Caco-2 (cell line): ENCODE results near the gene PRKAG2. TPM values are rescaled to one million over a fixed set of nuclear protein-coding genes. Genes with fewer than 3 reads are reported as not detected.

ENCODE experiments used
- BruUV-seq: library from RNA; stranded (reverse); fragments of 400-500 nt; replicated peaks from 2 replicates; lab custom pipeline; 2021; lab: Mats Ljungman, UMichigan
- CTCF ChIA-PET: fragments of 300-600 bp; sonication (Branson Sonifier 250); formaldehyde crosslinking; loops from one replicate; lab custom pipeline; 2022; ENCODE audit warnings: antibody characterized with exemption; lab: Charles Lee
- POLR2A ChIA-PET: fragments of 300-600 bp; sonication (Branson Sonifier 250); formaldehyde crosslinking; loops from one replicate; lab custom pipeline; 2022; ENCODE audit warnings: antibody characterized with exemption; lab: Charles Lee
- DNase-seq, 2 experiments: peaks; one replicate each; pipeline versions ENCODE4 v3.0.0 to v3.0.0-alpha.2; 2020 to 2022
- H3K27me3 ChIP-seq: replicated peaks from 2 replicates; pipeline ENCODE4 v1.6.0; 2011; ENCODE audit warnings: low read length; ENCODE audit not compliant: control insufficient read depth, insufficient read depth
- H3K36me3 ChIP-seq: 2 replicates; pipeline ENCODE4 v1.5.1; 2011; ENCODE audit warnings: low read length; ENCODE audit not compliant: control insufficient read depth, insufficient read depth
- H3K4me1 ChIP-seq: fragments of 250-450 bp; sonication (Bioruptor Pico); 2 replicates; pipeline ENCODE4 v1.5.1; 2020; ENCODE audit warnings: mild to moderate bottlenecking
- H3K4me3 ChIP-seq: 2 replicates; pipeline ENCODE4 v1.5.1; 2011; ENCODE audit warnings: low read depth, mild to moderate bottlenecking, control low read depth, low read length
- H3K9me3 ChIP-seq: fragments of 250-450 bp; sonication (Bioruptor Pico); 2 replicates; pipeline ENCODE4 v1.5.1; 2020; ENCODE audit warnings: mild to moderate bottlenecking, moderate library complexity
- H3K27ac Mint-ChIP-seq: one replicate; pipeline ENCODE4 v1.8.0; 2022; ENCODE audit warnings: mixed read lengths; ENCODE audit not compliant: unreplicated experiment
- H3K27me3 Mint-ChIP-seq: one replicate; pipeline ENCODE4 v1.8.0; 2022; ENCODE audit warnings: mixed read lengths; ENCODE audit not compliant: insufficient read depth, unreplicated experiment
- H3K36me3 Mint-ChIP-seq: one replicate; pipeline ENCODE4 v1.8.0; 2022; ENCODE audit warnings: mild to moderate bottlenecking, mixed read lengths; ENCODE audit not compliant: insufficient read depth, unreplicated experiment
- H3K4me1 Mint-ChIP-seq: one replicate; pipeline ENCODE4 v1.8.0; 2022; ENCODE audit warnings: low read depth, mixed read lengths; ENCODE audit not compliant: unreplicated experiment
- H3K4me3 Mint-ChIP-seq: one replicate; pipeline ENCODE4 v1.8.0; 2022; ENCODE audit warnings: mild to moderate bottlenecking, moderate library complexity, mixed read lengths; ENCODE audit not compliant: unreplicated experiment
- H3K9me3 Mint-ChIP-seq: one replicate; pipeline ENCODE4 v1.8.0; 2022; ENCODE audit warnings: mixed read lengths; ENCODE audit not compliant: unreplicated experiment
- CTCF ChIP-seq, 2 experiments: fragments of 200-600 bp in 1 of 2; IDR thresholded peaks; 1 replicate in 1 of 2; 2 replicates in 1 of 2; pipeline versions ENCODE4 v1.5.1 to v1.8.0; 2011 to 2022; ENCODE audit warnings: antibody characterized with exemption in 1 of 2, control low read depth in 1 of 2, inconsistent platforms in 1 of 2, low read depth in 1 of 2, low read length in 1 of 2, mild to moderate bottlenecking in 1 of 2, moderate library complexity in 1 of 2; ENCODE audit not compliant: insufficient read depth in 1 of 2, severe bottlenecking in 1 of 2, unreplicated experiment in 1 of 2
- intact Hi-C: fragments of 100-400 bp; cut with micrococcal nuclease; formaldehyde crosslinking; loops from one replicate; pipeline ENCODE4 v1.10.0; 2022; ENCODE audit not compliant: unreplicated experiment
- total RNA-seq: library from RNA; stranded (reverse); gene quantifications from 2 replicates; pipeline ENCODE4 v1.2.3, GENCODE V29; 2022

PRKAG2 gene
- total RNA-seq, 1 experiment from 2014 or later = 15.9 TPM

DNA sequence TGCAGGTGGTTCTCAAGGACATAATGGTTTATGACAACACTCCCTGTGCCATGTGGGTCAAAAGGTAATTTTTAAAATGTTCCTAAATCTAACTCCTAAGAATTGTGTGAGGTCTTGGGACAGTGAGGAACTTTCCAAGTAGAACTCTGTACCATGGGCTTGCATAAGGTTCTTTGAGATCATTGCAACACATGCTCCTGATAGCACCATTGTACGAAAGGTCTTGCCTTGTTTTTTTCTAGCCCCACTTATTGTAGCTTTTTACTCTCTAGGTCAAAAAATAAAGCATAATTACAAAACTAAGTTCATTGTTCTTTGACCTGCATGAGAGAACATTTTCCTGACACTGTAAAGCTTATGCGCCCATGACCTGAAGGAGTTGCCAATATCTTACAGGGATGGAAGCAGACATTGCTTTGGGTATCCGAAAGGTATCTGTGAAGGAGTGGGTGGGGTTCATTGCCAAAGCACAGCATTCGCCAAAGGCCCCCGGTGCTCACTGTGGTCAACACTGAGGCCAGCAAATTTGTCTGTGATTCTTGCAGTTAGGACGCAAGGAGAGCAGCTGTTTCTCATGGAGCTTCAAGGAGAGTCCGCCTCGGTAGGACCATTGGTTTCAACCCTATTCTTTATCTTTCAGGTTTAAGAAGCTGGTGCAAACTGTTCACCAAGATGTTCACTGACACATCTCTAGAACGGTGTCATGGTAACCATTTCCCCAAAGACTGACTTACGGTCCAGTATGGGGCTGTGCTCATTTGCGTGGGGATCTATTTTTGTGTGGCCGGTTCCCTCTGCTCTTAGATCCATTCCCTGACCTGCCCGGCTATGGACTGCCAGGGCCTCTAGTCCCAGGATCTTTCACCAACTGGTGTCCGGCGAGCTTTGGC, 7.6 kb upstream of the PRKAG2 start:
- TF ChIP-seq CTCF (IDR thresholded peaks at IDR 0.05; ENCODE audit: insufficient read depth in 1 of 2, low read depth in 1 of 2, low read length in 1 of 2, severe bottlenecking in 1 of 2, unreplicated experiment in 1 of 2) = no peak
- H3K4me3 ChIP-seq = no peak overlapping the region
- POLR2A ChIA-PET = no interaction called here
- no peak overlapping the region for H3K27ac Mint-ChIP-seq
- H3K4me3 Mint-ChIP-seq = no peak overlapping the region
- CTCF ChIA-PET = no interaction called here
- no peaks in the 10 kb centered on the region for H3K4me1 ChIP-seq
- no peaks in the 10 kb centered on the region for H3K36me3 ChIP-seq
- no peaks in the 10 kb centered on the region; the same call in 1 of the 2 replicates for H3K27me3 ChIP-seq
- no peaks in the 10 kb centered on the region for H3K9me3 ChIP-seq
- peaks cover 18% of the 10 kb centered on the region for H3K27me3 Mint-ChIP-seq
- no peaks in the 10 kb centered on the region for H3K4me1 Mint-ChIP-seq
- no TSS peak for BruUV-seq
- intact Hi-C loops = no loop called here
- peak in 1 of 2 experiments; percentile 2 for DNase-seq
- H3K36me3 Mint-ChIP-seq = no peaks in the 10 kb centered on the region
- H3K9me3 Mint-ChIP-seq = no peaks in the 10 kb centered on the region

GRCh38 chr7:151883857-151884256, 6.9 kb upstream of the PRKAG2 start:
- Mint-ChIP-seq H3K4me1 (no peaks in the 10 kb centered on the region), H3K27ac (no peak overlapping the region), H3K36me3 (no peaks in the 10 kb centered on the region), H3K9me3 (no peaks in the 10 kb centered on the region), H3K4me3 (no peak overlapping the region), H3K27me3 (peaks cover 18% of the 10 kb centered on the region)
- Histone ChIP-seq H3K27me3 (no peaks in the 10 kb centered on the region; the same call in 1 of the 2 replicates), H3K36me3 (no peaks in the 10 kb centered on the region), H3K4me1 (no peaks in the 10 kb centered on the region), H3K4me3 (no peak overlapping the region), H3K9me3 (no peaks in the 10 kb centered on the region)
- peak in 1 of 2 experiments; percentile 9 for DNase-seq
- BruUV-seq = no TSS peak
- ChIA-PET POLR2A (no interaction called here), CTCF (no interaction called here)
- intact Hi-C loops = no loop called here
- no peak for TF ChIP-seq CTCF (IDR thresholded peaks at IDR 0.05; ENCODE audit: insufficient read depth in 1 of 2, low read depth in 1 of 2, low read length in 1 of 2, severe bottlenecking in 1 of 2, unreplicated experiment in 1 of 2)

DNA sequence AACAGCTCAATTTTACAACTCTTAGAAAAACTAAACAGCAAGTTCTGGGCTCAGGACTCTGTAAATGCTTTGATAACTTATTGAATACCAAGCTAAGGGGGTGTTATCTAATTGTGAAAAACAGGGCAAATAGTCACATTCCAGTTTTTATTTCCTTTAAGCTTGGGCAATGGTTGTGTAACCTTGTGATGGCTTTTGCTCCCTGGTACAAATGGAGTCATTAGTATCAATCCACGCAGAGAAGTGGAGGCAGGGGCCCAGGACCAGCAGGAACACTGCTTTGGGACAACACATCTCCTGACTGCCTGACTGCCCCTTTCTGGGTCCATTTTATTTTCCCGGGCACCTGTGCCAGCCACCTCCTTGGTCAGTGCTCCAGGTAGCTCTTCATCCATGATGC, 5.8 kb upstream of the PRKAG2 start:
- Mint-ChIP-seq H3K4me1 (no peaks in the 10 kb centered on the region), H3K27me3 (peaks cover 15% of the 10 kb centered on the region), H3K36me3 (no peaks in the 10 kb centered on the region), H3K4me3 (no peak overlapping the region), H3K27ac (no peak overlapping the region), H3K9me3 (no peaks in the 10 kb centered on the region)
- intact Hi-C loops = no loop called here
- DNase-seq = no peak
- Histone ChIP-seq H3K27me3 (peaks cover 1% of the 10 kb centered on the region), H3K4me3 (no peak overlapping the region), H3K4me1 (no peaks in the 10 kb centered on the region), H3K9me3 (no peaks in the 10 kb centered on the region), H3K36me3 (no peaks in the 10 kb centered on the region)
- CTCF ChIA-PET = interaction anchor here (1.2 kb wide), 1 partner anchor 19 kb away, joined by 3 read pairs; no protein-coding TSS in a partner anchor
- POLR2A ChIA-PET = no interaction called here
- no TSS peak for BruUV-seq
- TF ChIP-seq CTCF (IDR thresholded peaks at IDR 0.05; ENCODE audit: insufficient read depth in 1 of 2, low read depth in 1 of 2, low read length in 1 of 2, severe bottlenecking in 1 of 2, unreplicated experiment in 1 of 2) = no peak
